KMS-11 (cell line): ENCODE data around the gene FBN1.

ENCODE experiments used
- H2AFZ ChIP-seq: fragments of 200-600 bp; sonication (generic); 2 replicates; pipeline ENCODE4 v1.6.1; 2016; ENCODE audit warnings: antibody characterized with exemption, mixed run types, low read depth
- H3K27ac ChIP-seq: fragments of 200-600 bp; sonication (generic); 2 replicates; pipeline ENCODE4 v1.6.1; 2016; ENCODE audit warnings: mild to moderate bottlenecking, mixed run types
- H3K27me3 ChIP-seq: fragments of 200-600 bp; sonication (generic); 2 replicates; pipeline ENCODE4 v1.6.1; 2017; ENCODE audit warnings: mild to moderate bottlenecking, low read depth, mixed run types, moderate library complexity; ENCODE audit not compliant: insufficient read depth
- H3K36me3 ChIP-seq: fragments of 200-600 bp; sonication (generic); 2 replicates; pipeline ENCODE4 v1.6.1; 2017; ENCODE audit warnings: mild to moderate bottlenecking, mixed run types; ENCODE audit not compliant: insufficient read depth
- H3K4me1 ChIP-seq: fragments of 200-600 bp; sonication (generic); 2 replicates; pipeline ENCODE4 v1.6.1; 2016; ENCODE audit warnings: mild to moderate bottlenecking, low read depth, mixed run types; ENCODE audit not compliant: poor library complexity, severe bottlenecking
- H3K4me2 ChIP-seq: fragments of 200-600 bp; sonication (generic); 2 replicates; pipeline ENCODE4 v1.7.0; 2016; ENCODE audit warnings: mild to moderate bottlenecking, mixed run types
- H3K4me3 ChIP-seq: fragments of 200-600 bp; sonication (generic); IDR thresholded peaks from 2 replicates; pipeline ENCODE4 v1.6.1; 2017; ENCODE audit warnings: low read depth, low read length, mixed read lengths; ENCODE audit not compliant: insufficient read depth
- H3K79me2 ChIP-seq: fragments of 200-600 bp; sonication (generic); 2 replicates; pipeline ENCODE4 v1.6.1; 2016; ENCODE audit warnings: low read depth, mixed run types; ENCODE audit not compliant: insufficient read depth
- H3K9ac ChIP-seq: fragments of 200-600 bp; sonication (generic); 2 replicates; pipeline ENCODE4 v1.6.1; 2016; ENCODE audit warnings: mild to moderate bottlenecking, mixed run types
- H4K20me1 ChIP-seq: fragments of 200-600 bp; sonication (generic); 2 replicates; pipeline ENCODE4 v1.6.1; 2016; ENCODE audit warnings: mild to moderate bottlenecking, mixed run types; ENCODE audit not compliant: insufficient read depth
- CTCF ChIP-seq: fragments of 200-600 bp; sonication (generic); conservative IDR thresholded peaks from 2 replicates; pipeline ENCODE4 v1.6.1; 2017; ENCODE audit warnings: low read depth, mild to moderate bottlenecking, antibody characterized with exemption, low read length, moderate library complexity, mixed read lengths

Gene FBN1

DNA sequence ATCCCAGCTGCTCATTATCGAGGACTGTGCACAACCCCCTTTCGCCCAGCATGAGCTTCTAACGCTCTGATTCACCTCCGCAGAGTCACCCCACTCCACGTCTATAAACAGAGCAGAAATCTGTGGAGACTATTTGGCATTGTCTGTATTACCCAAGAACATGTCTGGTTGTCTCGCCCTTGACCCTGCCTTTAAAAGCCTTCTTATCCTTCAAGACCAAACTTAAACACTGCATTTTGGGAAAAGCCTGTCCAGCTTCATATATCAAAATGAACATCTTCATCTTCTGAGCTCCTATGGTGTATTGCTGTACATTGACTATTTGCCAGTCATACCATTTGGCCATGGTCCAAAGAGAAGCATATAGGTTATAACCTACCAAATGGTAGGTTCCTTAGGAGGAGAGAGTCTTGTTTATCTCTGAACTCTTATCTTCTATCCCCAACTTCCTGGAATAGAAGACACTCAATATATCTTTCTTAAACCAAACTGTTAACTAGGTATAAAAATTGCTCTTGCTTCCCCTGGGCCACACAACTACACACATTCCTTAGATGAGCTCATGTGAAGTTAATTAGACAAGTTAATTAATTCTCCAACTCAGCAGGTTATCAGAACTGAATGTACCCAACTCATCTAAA, 90.1 kb downstream of the FBN1 start:
- no peaks in the 10 kb centered on the region for H3K79me2 ChIP-seq
- no peak overlapping the region for H2AFZ ChIP-seq
- no peaks in the 10 kb centered on the region for H3K4me1 ChIP-seq
- no peak overlapping the region for H3K4me2 ChIP-seq
- H3K27ac ChIP-seq = no peak overlapping the region
- H3K36me3 ChIP-seq = no peaks in the 10 kb centered on the region
- H3K4me3 ChIP-seq = no peak overlapping the region
- H4K20me1 ChIP-seq = no peaks in the 10 kb centered on the region
- no peak overlapping the region for H3K9ac ChIP-seq
- TF ChIP-seq CTCF = no peak
- H3K27me3 ChIP-seq = no peaks in the 10 kb centered on the region

DNA sequence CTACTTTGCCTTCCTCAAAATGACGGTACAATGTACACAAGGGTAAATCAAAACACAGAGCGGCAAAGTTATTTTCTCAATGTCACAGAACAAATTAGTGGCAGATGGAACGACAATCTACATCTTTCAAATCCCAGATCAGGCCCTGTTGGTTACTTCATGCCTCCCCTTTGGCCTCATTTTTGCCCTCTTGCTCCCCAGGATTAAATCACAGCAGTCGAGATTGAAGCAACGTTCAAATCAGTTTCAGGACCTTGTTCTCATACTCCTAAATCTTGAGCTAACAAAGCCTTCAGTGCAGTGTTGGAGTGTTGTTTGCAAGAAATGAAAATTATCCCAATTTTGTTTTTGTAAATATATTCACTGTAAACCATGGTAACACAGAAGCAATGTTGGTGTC, 91.4 kb downstream of the FBN1 start:
- Histone ChIP-seq H3K4me3 (no peak overlapping the region), H3K79me2 (no peaks in the 10 kb centered on the region)

DNA sequence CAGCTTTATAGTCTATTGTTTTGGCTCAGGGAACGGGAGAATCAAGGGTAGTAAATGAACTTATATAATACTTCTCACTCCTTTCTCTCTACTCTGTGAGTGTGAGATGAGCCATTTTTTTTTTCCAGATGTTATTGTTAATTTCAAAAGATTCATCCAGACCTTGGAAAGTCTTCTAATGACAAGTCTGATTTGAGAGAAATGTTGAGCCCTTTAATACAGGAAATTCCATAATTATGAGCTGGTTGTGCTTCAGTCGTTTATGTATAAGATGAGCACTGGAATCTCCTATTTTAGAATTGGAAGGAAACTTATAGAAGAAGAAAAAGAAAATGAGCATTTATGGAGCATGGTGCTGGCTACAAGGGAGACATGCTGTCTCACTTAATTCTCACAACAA, 92.0 kb downstream of the FBN1 start:
- H2AFZ ChIP-seq = no peak overlapping the region
- H3K9ac ChIP-seq = no peak overlapping the region
- no peak overlapping the region for H3K4me2 ChIP-seq
- no peaks in the 10 kb centered on the region for H3K79me2 ChIP-seq
- no peaks in the 10 kb centered on the region for H3K27me3 ChIP-seq
- no peaks in the 10 kb centered on the region for H4K20me1 ChIP-seq
- no peaks in the 10 kb centered on the region for H3K36me3 ChIP-seq
- no peak overlapping the region for H3K27ac ChIP-seq
- H3K4me3 ChIP-seq = no peak overlapping the region
- H3K4me1 ChIP-seq = no peaks in the 10 kb centered on the region
- TF ChIP-seq CTCF = no peak

More for the DNA sequence above, 91.4 kb downstream of the FBN1 start:
- no peak for TF ChIP-seq CTCF
- Histone ChIP-seq H2AFZ (no peak overlapping the region), H3K4me2 (no peak overlapping the region), H3K4me1 (no peaks in the 10 kb centered on the region), H3K27ac (no peak overlapping the region), H3K9ac (no peak overlapping the region), H3K27me3 (no peaks in the 10 kb centered on the region), H4K20me1 (no peaks in the 10 kb centered on the region), H3K36me3 (no peaks in the 10 kb centered on the region)

DNA sequence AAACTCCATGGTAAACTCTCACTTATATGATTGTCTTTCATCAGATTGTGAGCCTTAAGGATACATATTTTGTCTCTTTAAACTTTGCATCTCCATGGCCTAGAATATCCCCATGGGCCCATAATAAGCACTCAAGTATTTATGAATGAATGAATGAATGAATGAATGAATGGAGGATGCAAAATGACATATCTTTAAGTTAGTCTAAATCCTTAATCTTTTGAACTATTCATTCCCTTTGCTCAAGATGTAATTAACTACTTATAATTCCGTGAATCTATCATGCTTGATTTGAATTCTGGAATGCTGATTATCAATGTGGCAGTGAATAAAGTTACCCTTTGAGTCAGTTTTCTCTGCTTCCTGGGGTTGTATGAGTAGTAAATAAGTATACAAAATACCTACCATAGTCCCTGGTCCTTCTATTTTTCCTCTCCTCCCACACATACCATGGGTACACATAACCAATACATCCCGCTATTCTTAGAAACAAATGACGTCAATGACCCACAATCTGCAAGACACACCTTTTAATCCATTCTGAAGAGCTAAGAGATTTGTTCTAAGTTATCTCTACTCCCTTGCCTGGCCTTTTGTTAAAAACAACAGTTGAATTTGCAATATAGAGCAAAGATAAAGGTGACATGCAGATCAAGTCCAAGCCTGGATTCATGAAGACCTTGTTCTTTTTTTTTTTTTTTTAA, 94.5 kb downstream of the FBN1 start:
- TF ChIP-seq CTCF = no peak
- no peak overlapping the region for H2AFZ ChIP-seq
- no peak overlapping the region for H3K9ac ChIP-seq
- no peaks in the 10 kb centered on the region for H3K79me2 ChIP-seq
- no peak overlapping the region for H3K27ac ChIP-seq
- H3K27me3 ChIP-seq = no peaks in the 10 kb centered on the region
- H3K4me3 ChIP-seq = no peak overlapping the region
- no peaks in the 10 kb centered on the region for H3K36me3 ChIP-seq
- no peak overlapping the region for H3K4me2 ChIP-seq
- H3K4me1 ChIP-seq = no peaks in the 10 kb centered on the region
- H4K20me1 ChIP-seq = no peaks in the 10 kb centered on the region
